ENCODE measurements around the gene LRRC10B.

DNA sequence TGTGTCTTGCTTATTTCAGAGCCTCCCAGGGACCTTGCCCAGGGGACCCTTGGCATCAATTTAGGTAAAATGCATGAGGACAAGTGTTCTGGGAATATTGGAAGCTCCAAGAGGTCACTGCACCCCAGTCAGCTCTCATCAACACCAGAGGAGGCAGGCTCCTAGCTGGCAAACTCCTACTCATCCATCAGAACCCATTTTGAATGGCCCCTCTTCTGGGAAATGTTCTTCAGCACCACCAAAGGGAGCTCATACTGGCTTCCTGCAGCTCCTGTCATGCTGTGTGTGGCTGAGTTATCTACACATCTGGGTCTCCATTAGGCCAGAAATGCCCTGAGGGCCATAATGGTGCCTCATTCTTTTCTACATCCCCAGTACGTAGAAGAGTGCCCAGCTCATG lies 17.7 kb downstream of the LRRC10B start:
- TF ChIP-seq, protein P1, sequence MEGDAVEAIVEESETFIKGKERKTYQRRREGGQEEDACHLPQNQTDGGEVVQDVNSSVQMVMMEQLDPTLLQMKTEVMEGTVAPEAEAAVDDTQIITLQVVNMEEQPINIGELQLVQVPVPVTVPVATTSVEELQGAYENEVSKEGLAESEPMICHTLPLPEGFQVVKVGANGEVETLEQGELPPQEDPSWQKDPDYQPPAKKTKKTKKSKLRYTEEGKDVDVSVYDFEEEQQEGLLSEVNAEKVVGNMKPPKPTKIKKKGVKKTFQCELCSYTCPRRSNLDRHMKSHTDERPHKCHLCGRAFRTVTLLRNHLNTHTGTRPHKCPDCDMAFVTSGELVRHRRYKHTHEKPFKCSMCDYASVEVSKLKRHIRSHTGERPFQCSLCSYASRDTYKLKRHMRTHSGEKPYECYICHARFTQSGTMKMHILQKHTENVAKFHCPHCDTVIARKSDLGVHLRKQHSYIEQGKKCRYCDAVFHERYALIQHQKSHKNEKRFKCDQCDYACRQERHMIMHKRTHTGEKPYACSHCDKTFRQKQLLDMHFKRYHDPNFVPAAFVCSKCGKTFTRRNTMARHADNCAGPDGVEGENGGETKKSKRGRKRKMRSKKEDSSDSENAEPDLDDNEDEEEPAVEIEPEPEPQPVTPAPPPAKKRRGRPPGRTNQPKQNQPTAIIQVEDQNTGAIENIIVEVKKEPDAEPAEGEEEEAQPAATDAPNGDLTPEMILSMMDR (IDR thresholded peaks at IDR 0.05) = no peak
- no peak for TF ChIP-seq POLR2A (IDR thresholded peaks at IDR 0.05)
